ENCODE measurements around the gene FAU. TPM values are rescaled to one million over a fixed set of nuclear protein-coding genes. Genes with fewer than 3 reads are reported as not detected.

FAU gene
- polyA plus RNA-seq, 2 of the 4 experiments (the other 2 are of a cell fraction) = 591 to 878 TPM

DNA sequence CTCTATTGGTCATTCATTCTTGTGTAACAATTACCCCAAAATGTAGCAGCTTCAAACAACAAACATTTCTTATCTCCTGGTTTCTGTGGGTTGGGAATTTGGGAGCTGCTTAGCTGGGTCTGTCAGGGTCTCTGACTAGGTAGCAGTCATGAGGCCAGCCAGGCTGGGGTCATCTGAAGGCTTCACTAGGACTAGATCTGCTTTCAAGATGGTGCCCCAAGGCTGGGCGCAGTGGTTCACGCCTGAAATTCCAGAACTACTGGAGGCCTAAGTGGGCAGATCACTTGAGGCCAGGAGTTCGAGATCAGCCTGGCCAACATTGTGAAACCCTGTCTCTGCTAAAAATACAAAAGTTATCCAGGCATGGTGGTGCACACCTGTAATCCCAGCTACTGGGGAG is 35.0 kb upstream of the FAU start:
- ATAC-seq = no peak
- WGBS (ENCODE audit: missing lambda C conversion rate) = 69% methylated on average over 3 of the region's 3 CpGs
- CTCF ChIA-PET = interaction anchor here (0.7 to 1.3 kb wide), 3 partner anchors 9 to 334 kb away, joined by 3 to 4 read pairs (median 4); no protein-coding TSS in a partner anchor

DNA sequence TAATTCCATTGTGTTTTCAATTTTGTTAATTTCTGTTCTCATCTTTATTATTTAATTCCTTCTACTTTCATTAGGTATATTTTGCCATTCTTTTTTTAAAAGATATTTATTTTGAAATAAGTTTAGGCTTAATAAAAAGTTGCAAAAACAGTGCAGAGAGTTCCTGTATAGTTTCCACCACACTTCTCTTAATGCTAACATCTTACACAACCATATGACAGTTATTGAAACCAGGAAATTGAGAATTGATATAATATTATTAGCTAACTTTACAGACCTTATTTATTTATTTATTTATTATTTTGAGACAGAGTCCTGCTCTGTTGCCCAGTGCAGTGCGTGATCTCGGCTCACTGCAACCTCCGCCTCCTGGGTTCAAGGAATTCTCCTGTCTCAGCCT is 34.3 kb upstream of the FAU start:
- no peak for ATAC-seq
- H3K9me3 ChIP-seq = no peaks in the 10 kb centered on the region
- CTCF ChIA-PET = interaction anchor here (1.1 to 1.3 kb wide), 3 partner anchors 9 to 12 kb away, joined by 3 to 4 read pairs (median 4); no protein-coding TSS in a partner anchor
- H3K4me2 ChIP-seq = no peak overlapping the region
- TF ChIP-seq RAD21 (conservative IDR thresholded peaks at IDR 0.05 in 1 of 2, IDR thresholded peaks at IDR 0.05 in 1 of 2) (no peak), CHD2 (IDR thresholded peaks at IDR 0.05; ENCODE audit: low read length, partially characterized antibody) (no peak), ZFP36 (IDR thresholded peaks at IDR 0.05; ENCODE audit: borderline replicate concordance, partially characterized antibody) (no peak), POLR2A (IDR thresholded peaks at IDR 0.05; ENCODE audit: low read length) (no peak)
- TF ChIP-seq, protein P1, sequence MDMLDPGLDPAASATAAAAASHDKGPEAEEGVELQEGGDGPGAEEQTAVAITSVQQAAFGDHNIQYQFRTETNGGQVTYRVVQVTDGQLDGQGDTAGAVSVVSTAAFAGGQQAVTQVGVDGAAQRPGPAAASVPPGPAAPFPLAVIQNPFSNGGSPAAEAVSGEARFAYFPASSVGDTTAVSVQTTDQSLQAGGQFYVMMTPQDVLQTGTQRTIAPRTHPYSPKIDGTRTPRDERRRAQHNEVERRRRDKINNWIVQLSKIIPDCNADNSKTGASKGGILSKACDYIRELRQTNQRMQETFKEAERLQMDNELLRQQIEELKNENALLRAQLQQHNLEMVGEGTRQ (IDR thresholded peaks at IDR 0.05) = no peak
- no peak overlapping the region for H3K27ac ChIP-seq
- H3K4me1 ChIP-seq = peaks cover 2% of the 10 kb centered on the region
- no peak for DNase-seq (ENCODE audit: low read depth in 1 of 2, low spot score in 1 of 2)
- WGBS (ENCODE audit: missing lambda C conversion rate) = 94% methylated on average over 3 of the region's 3 CpGs
- POLR2A ChIA-PET = no interaction called here
- FAIRE-seq = no peak
- no peak overlapping the region for H3K4me3 ChIP-seq

More for the DNA sequence above, 35.0 kb upstream of the FAU start:
- POLR2A ChIA-PET = no interaction called here
- no peak overlapping the region for H3K27ac ChIP-seq
- FAIRE-seq = no peak
- no peak overlapping the region for H3K4me3 ChIP-seq
- no peaks in the 10 kb centered on the region for H3K9me3 ChIP-seq
- TF ChIP-seq FOXS1 (CRISPR knock-in tag; IDR thresholded peaks at IDR 0.05) (no peak), TFCP2L1 (CRISPR knock-in tag; IDR thresholded peaks at IDR 0.05) (no peak), TP53 (CRISPR knock-in tag; IDR thresholded peaks at IDR 0.05) (no peak), JUNB (IDR thresholded peaks at IDR 0.05) (no peak), HOXB5 (CRISPR knock-in tag; IDR thresholded peaks at IDR 0.05) (no peak), ESRRA (IDR thresholded peaks at IDR 0.05; ENCODE audit: borderline replicate concordance, low read length) (no peak), ZC3H11A (IDR thresholded peaks at IDR 0.05) (no peak), POLR2A (IDR thresholded peaks at IDR 0.05; ENCODE audit: low read length) (no peak)
- TF ChIP-seq, protein P1 (IDR thresholded peaks at IDR 0.05) = no peak
- TF ChIP-seq, protein P2, sequence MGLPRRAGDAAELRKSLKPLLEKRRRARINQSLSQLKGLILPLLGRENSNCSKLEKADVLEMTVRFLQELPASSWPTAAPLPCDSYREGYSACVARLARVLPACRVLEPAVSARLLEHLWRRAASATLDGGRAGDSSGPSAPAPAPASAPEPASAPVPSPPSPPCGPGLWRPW (IDR thresholded peaks at IDR 0.05) = no peak
- TF ChIP-seq, protein P3, sequence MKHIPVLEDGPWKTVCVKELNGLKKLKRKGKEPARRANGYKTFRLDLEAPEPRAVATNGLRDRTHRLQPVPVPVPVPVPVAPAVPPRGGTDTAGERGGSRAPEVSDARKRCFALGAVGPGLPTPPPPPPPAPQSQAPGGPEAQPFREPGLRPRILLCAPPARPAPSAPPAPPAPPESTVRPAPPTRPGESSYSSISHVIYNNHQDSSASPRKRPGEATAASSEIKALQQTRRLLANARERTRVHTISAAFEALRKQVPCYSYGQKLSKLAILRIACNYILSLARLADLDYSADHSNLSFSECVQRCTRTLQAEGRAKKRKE (CRISPR knock-in tag; IDR thresholded peaks at IDR 0.05; ENCODE audit: low read depth) = no peak
- TF ChIP-seq, protein P4, sequence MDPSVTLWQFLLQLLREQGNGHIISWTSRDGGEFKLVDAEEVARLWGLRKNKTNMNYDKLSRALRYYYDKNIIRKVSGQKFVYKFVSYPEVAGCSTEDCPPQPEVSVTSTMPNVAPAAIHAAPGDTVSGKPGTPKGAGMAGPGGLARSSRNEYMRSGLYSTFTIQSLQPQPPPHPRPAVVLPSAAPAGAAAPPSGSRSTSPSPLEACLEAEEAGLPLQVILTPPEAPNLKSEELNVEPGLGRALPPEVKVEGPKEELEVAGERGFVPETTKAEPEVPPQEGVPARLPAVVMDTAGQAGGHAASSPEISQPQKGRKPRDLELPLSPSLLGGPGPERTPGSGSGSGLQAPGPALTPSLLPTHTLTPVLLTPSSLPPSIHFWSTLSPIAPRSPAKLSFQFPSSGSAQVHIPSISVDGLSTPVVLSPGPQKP (IDR thresholded peaks at IDR 0.05; ENCODE audit: low read depth, low read length) = no peak
- TF ChIP-seq, protein P5, sequence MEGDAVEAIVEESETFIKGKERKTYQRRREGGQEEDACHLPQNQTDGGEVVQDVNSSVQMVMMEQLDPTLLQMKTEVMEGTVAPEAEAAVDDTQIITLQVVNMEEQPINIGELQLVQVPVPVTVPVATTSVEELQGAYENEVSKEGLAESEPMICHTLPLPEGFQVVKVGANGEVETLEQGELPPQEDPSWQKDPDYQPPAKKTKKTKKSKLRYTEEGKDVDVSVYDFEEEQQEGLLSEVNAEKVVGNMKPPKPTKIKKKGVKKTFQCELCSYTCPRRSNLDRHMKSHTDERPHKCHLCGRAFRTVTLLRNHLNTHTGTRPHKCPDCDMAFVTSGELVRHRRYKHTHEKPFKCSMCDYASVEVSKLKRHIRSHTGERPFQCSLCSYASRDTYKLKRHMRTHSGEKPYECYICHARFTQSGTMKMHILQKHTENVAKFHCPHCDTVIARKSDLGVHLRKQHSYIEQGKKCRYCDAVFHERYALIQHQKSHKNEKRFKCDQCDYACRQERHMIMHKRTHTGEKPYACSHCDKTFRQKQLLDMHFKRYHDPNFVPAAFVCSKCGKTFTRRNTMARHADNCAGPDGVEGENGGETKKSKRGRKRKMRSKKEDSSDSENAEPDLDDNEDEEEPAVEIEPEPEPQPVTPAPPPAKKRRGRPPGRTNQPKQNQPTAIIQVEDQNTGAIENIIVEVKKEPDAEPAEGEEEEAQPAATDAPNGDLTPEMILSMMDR (IDR thresholded peaks at IDR 0.05) = no peak
- no peaks in the 10 kb centered on the region for H3K4me1 ChIP-seq
- H3K4me2 ChIP-seq = no peak overlapping the region
- no peak for DNase-seq (ENCODE audit: low read depth in 1 of 2, low spot score in 1 of 2)

DNA sequence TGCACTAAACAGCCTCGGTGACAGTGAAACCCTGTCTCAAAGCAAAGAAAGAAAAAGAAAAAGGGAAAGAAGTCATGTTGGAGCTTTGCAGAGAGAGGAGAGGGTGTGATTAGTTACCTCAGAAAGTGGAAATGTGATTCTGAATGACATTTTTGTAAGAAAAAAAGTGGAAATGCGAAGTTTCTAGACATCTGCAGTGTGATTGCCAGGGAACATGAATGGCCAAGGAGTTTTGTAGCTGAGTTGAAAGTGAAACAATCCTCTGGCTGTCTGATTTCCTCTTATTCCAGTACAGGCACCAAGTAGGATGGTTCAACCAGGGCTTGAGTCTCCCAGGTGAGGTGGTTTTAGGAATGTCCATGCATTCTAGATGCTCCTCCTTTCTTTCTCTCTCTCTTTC is 30.2 kb upstream of the FAU start:
- FAIRE-seq (no peak), DNase-seq (ENCODE audit: low read depth in 1 of 2, low spot score in 1 of 2) (no peak), ATAC-seq (no peak)
- Histone ChIP-seq H3K4me1 (peaks cover 19% of the 10 kb centered on the region), H3K4me3 (no peak overlapping the region), H3K4me2 (no peak overlapping the region), H3K9me3 (peaks cover 8% of the 10 kb centered on the region), H3K27ac (no peak overlapping the region; a peak in 1 of 6 replicates)
- CTCF ChIA-PET = interaction anchor here (0.9 to 2.1 kb wide), 4 partner anchors 29 to 107 kb away, joined by 3 to 6 read pairs (median 6); partner anchors contain the start of genes CAPN1 and ZNHIT2
- 84% methylated on average over 2 of the region's 2 CpGs for WGBS (ENCODE audit: missing lambda C conversion rate)
- POLR2A ChIA-PET = no interaction called here
- TF ChIP-seq TP53 (CRISPR knock-in tag; IDR thresholded peaks at IDR 0.05) = no peak
- no peak for TF ChIP-seq HOXA7 (CRISPR knock-in tag; IDR thresholded peaks at IDR 0.05)
- TF ChIP-seq KDM5A (IDR thresholded peaks at IDR 0.05) = no peak
- TF ChIP-seq, protein P6, sequence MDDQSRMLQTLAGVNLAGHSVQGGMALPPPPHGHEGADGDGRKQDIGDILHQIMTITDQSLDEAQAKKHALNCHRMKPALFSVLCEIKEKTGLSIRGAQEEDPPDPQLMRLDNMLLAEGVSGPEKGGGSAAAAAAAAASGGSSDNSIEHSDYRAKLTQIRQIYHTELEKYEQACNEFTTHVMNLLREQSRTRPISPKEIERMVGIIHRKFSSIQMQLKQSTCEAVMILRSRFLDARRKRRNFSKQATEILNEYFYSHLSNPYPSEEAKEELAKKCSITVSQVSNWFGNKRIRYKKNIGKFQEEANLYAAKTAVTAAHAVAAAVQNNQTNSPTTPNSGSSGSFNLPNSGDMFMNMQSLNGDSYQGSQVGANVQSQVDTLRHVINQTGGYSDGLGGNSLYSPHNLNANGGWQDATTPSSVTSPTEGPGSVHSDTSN (IDR thresholded peaks at IDR 0.05) = no peak
- TF ChIP-seq EHMT2 (IDR thresholded peaks at IDR 0.05; ENCODE audit: low read depth) = no peak
- no peak for TF ChIP-seq RNF2 (IDR thresholded peaks at IDR 0.05; ENCODE audit: borderline replicate concordance, low read depth)
- TF ChIP-seq FOSL2 (IDR thresholded peaks at IDR 0.05) = no peak
- no peak for TF ChIP-seq FOSL2 (CRISPR knock-in tag; IDR thresholded peaks at IDR 0.05)
- TF ChIP-seq JUN (IDR thresholded peaks at IDR 0.05) = no peak
- no peak for TF ChIP-seq RFX5 (IDR thresholded peaks at IDR 0.05)
- TF ChIP-seq NPAS2 (CRISPR knock-in tag; IDR thresholded peaks at IDR 0.05; ENCODE audit: borderline replicate concordance) = no peak
- TF ChIP-seq, protein P1 (IDR thresholded peaks at IDR 0.05) = no peak
- TF ChIP-seq CEBPB (IDR thresholded peaks at IDR 0.05) = no peak

All from A549 (cell line).